ENCODE measurements around the gene ARNT2.

DNA sequence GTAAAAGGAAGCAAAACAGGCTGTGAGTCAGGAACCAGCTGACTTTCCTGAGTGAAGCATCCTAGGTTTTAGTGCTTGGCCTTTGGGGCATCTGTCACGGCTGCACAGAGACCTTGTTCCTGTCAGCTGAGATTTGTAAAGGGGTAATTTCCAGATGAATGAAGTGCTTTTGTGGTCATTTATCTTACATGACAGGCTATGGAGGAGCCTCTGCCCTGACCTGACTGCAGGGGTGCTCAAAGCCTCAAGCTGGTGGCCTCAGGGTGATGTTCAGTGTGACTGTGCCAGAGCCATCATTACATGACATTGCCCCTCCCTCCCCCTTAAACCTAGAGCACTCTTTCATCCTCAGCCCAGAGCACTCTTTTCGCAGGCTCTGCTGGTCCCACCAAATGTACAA is 132.5 kb downstream of the ARNT2 start:
- TF ChIP-seq, protein P1, sequence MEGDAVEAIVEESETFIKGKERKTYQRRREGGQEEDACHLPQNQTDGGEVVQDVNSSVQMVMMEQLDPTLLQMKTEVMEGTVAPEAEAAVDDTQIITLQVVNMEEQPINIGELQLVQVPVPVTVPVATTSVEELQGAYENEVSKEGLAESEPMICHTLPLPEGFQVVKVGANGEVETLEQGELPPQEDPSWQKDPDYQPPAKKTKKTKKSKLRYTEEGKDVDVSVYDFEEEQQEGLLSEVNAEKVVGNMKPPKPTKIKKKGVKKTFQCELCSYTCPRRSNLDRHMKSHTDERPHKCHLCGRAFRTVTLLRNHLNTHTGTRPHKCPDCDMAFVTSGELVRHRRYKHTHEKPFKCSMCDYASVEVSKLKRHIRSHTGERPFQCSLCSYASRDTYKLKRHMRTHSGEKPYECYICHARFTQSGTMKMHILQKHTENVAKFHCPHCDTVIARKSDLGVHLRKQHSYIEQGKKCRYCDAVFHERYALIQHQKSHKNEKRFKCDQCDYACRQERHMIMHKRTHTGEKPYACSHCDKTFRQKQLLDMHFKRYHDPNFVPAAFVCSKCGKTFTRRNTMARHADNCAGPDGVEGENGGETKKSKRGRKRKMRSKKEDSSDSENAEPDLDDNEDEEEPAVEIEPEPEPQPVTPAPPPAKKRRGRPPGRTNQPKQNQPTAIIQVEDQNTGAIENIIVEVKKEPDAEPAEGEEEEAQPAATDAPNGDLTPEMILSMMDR (IDR thresholded peaks at IDR 0.05; ENCODE audit: poor library complexity): no peak
- TF ChIP-seq EZH2 (IDR thresholded peaks at IDR 0.05; ENCODE audit: borderline replicate concordance): no peak

Measured in hepatocyte (in vitro differentiated cells).